Stimulated activated CD4-positive, alpha-beta T cell treated with anti-CD3 and anti-CD28 coated beads, Interleukin-2, amount 100 ng/mL, for 24 hours (primary cell): ENCODE measurements around the gene ME2.
"Not testable (repeated sequence)": the region's sequence is repeated elsewhere in the genome, so short reads cannot be mapped to it uniquely, and the experiment has no call there.

Experiments used
- DNase-seq, 2 donors: peaks; one replicate each; pipeline ENCODE4 v3.0.0-alpha.2; 2020

Gene ME2

GRCh38 chr18:50981381-50981780, 102.5 kb downstream of the ME2 start:
- no peak for DNase-seq

GRCh38 chr18:50982086-50982801, 103.3 kb downstream of the ME2 start:
- no peak for DNase-seq

- DNase-seq, result no peak
Observed at GRCh38 chr18:50982802-50983179, 103.9 kb downstream of the ME2 start.

GRCh38 chr18:50986360-50987087, 107.6 kb downstream of the ME2 start:
- DNase-seq, result no peak

- DNase-seq, result no peak
Observed at GRCh38 chr18:50987261-50987660, 108.3 kb downstream of the ME2 start.

GRCh38 chr18:50989711-50990110, 110.8 kb downstream of the ME2 start:
- no peak for DNase-seq

- DNase-seq, result no peak
Observed at GRCh38 chr18:50992351-50992762, 113.4 kb downstream of the ME2 start.

GRCh38 chr18:50994031-50994430, 115.1 kb downstream of the ME2 start:
- no peak for DNase-seq

- not testable (repeated sequence) for DNase-seq
Observed at GRCh38 chr18:51003174-51003573, 124.3 kb downstream of the ME2 start.
